HG02870 (cell line): ENCODE data around the gene UBE2O.

Experiments used
- ATAC-seq: cut with Tn5 transposase; IDR thresholded peaks from one replicate; pipeline ENCODE4 v1.9.1; 2021; ENCODE audit warnings: mild to moderate bottlenecking, moderate library complexity; ENCODE audit not compliant: unreplicated experiment

The UBE2O gene

GRCh38 chr17:76442341-76443338 lies 10.3 kb downstream of the UBE2O start:
- no peak for ATAC-seq

- no peak for ATAC-seq
Observed at GRCh38 chr17:76441686-76442340, 11.1 kb downstream of the UBE2O start.

- ATAC-seq: no peak
Observed at GRCh38 chr17:76440751-76441362, 12.1 kb downstream of the UBE2O start.

GRCh38 chr17:76439314-76439928 lies 13.5 kb downstream of the UBE2O start:
- no peak for ATAC-seq

- no peak for ATAC-seq
Observed at GRCh38 chr17:76438906-76439305, 14.0 kb downstream of the UBE2O start.

GRCh38 chr17:76437467-76438402 lies 15.2 kb downstream of the UBE2O start:
- no peak for ATAC-seq

GRCh38 chr17:76435751-76436150 lies 17.2 kb downstream of the UBE2O start:
- no peak for ATAC-seq

- no peak for ATAC-seq
Observed at GRCh38 chr17:76434870-76435269, 18.1 kb downstream of the UBE2O start.

- ATAC-seq: no peak
Observed at GRCh38 chr17:76433693-76434092, 19.3 kb downstream of the UBE2O start.

- ATAC-seq: no peak
Observed at GRCh38 chr17:76432712-76433336, 20.1 kb downstream of the UBE2O start.

GRCh38 chr17:76432004-76432403 lies 20.9 kb downstream of the UBE2O start:
- ATAC-seq: no peak

GRCh38 chr17:76431509-76431908 lies 21.4 kb downstream of the UBE2O start:
- ATAC-seq: no peak

- ATAC-seq: no peak
Observed at GRCh38 chr17:76428511-76428910, 24.4 kb downstream of the UBE2O start.

- ATAC-seq: no peak
Observed at GRCh38 chr17:76427501-76428231, 25.3 kb downstream of the UBE2O start.

GRCh38 chr17:76426853-76427252 lies 26.1 kb downstream of the UBE2O start:
- ATAC-seq: no peak

GRCh38 chr17:76422860-76423259 lies 30.1 kb downstream of the UBE2O start:
- no peak for ATAC-seq

- ATAC-seq: no peak
Observed at GRCh38 chr17:76422406-76422805, 30.5 kb downstream of the UBE2O start.

- no peak for ATAC-seq
Observed at GRCh38 chr17:76421044-76421407, 31.9 kb downstream of the UBE2O start.
